Activated T-helper 1 cell treated with anti-CD3 and anti-CD28 coated beads, Interleukin-2, amount 50 U/mL, for 16 hours (primary cell): Measurements from ENCODE around the gene CKMT2.

Source experiments
- DNase-seq, 2 donors: peaks; one replicate each; pipeline ENCODE4 v3.0.0-alpha.2; 2020; ENCODE audit warnings: low read depth in 1 of 2, low spot score in 1 of 2

The CKMT2 gene

GRCh38 chr5:81214848-81215247 is 18.3 kb upstream of the CKMT2 start:
- no peak for DNase-seq

DNA sequence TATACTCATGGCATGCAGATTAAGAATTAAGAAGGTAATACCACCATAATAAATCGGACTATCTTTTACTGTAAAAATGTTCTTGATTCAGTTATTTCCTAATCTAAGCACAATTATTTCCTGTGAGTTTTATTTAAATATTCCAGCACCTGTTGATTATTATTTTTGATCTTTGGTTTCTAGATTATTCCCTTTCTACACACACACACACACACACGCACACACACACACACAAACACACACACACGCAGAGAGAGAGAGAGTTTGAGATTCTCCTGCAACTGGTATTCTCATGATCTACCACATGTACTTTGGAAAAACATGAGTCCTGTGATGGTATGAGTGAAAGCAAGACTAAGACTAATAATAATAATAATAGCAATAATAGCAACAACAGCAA is 17.0 kb upstream of the CKMT2 start:
- no peak for DNase-seq

GRCh38 chr5:81219389-81219788 is 13.7 kb upstream of the CKMT2 start:
- DNase-seq, result no peak

DNA sequence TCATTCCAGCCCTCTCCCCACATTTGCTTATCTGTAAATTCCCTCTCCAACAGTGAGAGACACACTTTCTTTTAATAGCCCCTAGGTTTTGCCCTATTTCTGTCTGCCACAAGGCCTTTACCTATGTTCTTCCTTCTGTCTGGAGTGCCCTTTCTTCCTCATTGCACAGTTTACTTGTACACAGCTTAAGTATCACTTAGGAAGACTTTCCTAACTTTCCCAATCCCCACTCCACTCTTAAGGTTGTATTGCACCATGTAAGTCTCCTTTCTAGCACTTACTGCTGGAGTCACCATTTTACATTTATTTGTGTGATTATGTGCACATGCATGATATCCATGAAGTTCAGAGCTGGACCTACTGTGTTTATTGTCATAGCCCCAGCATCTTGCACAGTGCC is 10.8 kb upstream of the CKMT2 start:
- no peak for DNase-seq

DNA sequence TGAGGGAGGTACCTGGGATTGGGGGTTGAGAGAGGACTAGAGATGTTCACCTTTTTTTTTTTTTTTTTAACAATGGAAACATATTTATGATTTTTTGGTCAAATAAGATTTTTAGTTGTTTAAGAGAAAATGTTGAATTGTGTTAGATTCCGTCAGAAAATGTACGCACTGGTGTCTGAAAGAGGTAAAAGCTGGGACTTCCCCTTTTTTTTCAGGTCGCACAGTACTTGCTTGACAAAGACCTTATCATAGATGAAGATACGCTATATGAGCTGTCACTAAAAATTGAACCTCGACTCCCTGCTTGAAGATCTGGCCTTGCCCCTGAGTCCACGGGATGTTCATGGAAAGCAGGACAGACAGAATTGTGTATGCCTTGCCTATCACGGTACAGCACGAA is 7.7 kb upstream of the CKMT2 start:
- DNase-seq, result no peak

DNA sequence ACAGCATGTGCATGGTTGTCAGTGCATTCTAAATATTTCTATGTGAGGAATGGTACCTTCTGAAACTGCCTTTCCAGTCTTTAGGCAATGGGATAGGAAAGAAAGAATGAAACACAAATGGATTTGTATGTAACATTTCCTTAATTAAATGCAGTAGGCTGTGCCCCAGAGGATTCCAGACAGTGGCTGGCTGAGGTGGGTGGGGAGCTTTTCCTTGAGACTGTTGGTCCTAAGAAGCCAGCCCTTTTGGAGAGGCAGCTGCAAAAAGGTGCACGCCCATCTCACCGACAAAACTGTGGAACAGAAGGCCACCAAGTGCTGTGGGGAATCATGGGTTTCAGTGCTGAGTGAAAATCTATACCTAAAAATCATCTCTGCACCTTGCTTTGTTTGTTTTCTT is 6.8 kb upstream of the CKMT2 start:
- no peak for DNase-seq

GRCh38 chr5:81226949-81227348 is 6.2 kb upstream of the CKMT2 start:
- no peak for DNase-seq

DNA sequence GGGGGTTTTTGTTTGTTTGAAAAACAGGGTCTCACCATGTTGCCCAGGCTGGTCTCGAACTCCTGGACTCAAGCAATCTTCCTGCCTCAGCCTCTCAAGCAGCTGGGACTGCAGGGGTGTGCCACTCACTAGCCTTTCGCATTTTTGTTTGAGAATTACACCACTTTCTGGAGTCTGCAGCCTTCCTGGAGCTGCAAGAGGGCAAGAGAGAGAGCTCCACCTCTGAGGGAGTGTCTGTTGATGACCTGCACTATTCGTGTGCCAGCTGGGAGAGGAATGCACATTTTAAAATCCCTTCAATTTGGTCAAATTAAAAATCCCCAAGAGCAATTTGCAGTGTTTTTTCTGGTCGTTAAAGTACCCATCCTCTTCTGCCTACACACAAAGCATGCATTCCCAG is 5.0 kb upstream of the CKMT2 start:
- no peak for DNase-seq

- no peak for DNase-seq
Observed at GRCh38 chr5:81230416-81230815, 2.7 kb upstream of the CKMT2 start.

DNA sequence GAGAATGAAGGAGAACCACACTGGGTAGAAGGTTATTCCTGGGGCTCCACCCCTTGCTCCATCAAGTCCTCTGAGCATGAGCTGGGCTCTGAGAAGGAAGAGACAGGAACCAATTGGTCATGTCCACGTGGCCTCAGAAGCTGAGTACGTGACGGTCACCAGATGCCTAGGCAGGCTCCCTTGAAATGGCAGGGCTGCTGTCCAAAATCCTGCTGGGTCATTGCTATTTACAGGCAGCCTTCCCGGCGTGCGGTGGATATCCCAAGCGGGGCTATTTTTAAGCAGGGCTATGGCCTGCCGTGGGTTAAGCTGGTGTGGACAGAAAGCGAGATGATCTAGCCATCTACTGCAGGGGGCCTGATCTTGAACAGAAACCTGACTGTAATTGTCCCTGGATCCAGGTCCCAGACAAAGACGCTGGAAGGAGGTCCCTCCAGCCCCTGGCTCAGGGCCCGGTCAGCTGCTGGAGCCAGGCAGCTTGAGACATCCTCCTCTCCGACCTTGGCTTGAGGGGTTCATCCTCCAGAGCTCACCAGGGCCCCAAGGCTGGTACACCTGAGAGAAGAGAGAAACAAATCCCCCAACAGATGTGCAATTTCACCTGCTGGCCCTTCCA is 550 bp upstream of the CKMT2 start:
- DNase-seq, result no peak

DNA sequence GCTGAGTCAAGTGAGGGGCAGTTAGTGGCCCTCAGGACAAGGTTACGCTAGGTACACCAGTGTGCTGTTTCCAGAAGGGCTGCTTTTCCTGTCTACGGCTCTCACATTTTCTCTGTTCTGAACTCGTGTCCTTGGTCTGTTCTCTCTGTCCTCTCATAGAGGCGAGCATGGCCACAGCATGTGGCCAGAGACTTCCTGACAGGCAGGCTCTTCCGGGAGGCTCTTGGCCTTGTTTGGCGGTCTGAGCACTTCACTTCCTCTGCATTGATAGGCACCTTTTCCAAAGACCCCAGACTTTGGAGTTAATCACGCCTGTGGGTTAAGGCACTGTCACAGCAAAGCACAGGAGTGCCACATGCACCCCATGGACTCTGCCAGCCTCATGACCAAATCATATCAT is 1.2 kb downstream of the CKMT2 start:
- no peak for DNase-seq

DNA sequence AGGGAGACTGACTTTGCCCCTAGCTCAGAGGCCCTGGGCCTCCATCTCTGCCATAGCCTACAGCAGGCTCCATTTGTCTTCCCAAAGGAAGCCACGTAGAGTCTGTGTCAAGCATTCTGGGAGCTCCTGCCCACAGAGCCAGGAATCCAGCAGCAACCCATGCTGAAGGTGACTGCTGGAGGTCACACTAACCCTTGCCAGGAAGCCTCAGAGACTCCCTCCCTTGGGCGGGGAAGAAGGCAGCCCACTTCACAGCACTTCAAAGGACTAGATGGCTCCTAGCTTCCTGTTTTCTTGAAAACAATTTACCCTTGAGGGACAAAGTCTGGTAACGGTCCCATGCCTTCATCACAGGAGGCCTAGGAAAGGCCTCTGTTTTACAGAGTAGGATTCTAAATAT is 1.7 kb downstream of the CKMT2 start:
- no peak for DNase-seq

DNA sequence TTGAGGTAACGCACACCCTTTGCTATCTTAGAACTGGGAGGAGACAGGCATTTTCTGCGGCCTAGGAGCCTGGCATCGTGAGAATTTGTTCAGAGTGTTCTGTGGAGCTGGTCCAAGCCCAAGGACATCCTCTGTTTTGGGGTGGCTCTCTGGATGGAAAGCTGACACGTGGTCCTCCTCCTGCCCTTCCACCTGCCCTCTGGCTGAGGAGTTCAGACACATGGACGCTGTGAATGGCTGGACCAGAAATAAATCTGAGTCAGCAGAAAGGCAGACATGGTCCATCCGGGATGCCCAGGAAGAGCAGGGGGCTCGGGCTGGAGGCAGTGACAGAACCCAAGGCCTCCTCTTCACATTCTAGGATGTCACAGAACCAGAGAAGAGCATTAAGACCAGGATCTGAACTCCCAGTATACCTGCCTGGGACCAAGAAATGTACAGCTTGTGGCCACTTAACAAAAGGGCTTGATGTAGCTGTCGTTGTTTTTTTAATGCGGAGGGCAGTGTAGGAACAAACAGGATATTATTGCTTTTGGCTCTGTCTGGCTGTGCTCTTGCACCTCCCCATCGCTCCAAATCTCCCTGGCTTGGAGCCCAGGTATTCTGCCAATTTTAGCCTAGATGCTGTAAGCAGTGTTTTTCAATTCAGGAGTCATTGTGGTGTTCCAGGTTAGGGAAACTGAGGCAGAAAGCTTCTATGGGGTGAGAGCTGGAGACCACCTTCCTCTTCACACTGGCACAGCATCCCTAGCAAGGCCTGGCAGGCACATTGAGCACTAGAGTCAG is 2.4 kb downstream of the CKMT2 start:
- DNase-seq, result no peak

DNA sequence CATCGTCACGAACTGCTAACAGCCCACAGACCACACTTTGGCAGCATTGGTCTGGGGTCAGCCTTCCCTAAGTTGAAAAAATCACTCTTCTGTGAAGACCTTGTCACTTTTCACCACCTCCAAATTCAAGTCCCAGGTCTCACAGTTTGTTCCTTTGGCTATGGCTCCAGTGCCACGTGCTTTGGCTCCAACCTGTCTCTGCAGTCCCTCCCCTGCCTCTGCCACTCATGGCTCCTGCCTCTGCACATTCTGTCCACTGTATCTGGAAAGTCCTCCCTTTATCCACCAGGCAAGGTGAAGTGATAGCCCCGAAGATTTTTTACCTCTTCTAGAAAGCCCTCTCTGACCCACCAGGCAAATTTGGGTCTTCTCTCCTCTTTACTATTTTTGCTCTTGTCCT is 5.3 kb downstream of the CKMT2 start:
- no peak for DNase-seq

GRCh38 chr5:81239613-81240012 is 6.5 kb downstream of the CKMT2 start:
- no peak for DNase-seq

- no peak for DNase-seq
Observed at GRCh38 chr5:81241001-81241400, 7.9 kb downstream of the CKMT2 start.

- no peak for DNase-seq
Observed at GRCh38 chr5:81241961-81242648, 9.0 kb downstream of the CKMT2 start.

DNA sequence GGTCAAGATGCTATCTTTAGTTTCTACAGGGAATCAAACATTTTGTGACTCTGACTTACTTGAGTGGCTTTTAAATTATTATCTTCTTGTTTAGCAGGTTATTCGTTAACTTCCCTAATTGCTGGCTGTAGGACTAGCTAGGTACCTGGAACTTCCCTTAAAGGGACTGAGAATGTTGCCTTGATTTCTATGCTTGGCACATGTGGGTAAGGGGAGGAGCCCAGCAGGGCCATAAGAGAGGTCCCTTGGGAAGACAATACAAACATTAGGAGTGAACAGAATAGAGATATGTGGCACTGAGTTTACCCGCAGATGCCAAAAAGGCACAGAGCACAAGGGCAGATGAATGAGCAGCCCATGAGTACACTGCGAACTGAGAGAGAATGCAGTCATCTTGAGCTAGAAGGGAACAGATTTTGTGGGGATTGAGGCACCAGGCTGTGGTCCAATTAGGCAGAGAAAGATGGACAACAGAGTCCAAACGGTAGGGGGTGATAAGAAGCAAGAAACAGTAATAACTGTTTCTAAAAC is 9.8 kb downstream of the CKMT2 start:
- DNase-seq, result no peak

DNA sequence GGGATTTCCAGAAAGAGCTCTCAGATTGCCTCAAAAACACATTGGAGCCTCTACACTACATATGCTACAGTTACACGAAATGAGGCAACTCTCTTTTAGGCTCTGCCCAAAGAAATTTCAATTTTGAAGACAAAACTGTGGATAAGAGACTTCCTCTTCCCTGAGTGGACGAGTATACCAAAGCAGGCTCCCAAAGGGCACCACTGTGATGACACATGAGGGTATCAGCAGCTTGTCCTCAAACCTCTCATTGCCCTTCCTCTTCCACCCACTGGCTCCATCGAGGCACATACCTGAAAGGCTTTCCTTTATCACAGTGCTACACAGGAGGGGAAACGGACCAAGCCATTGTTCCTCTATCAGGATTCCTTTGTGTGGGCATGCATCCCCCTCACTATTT is 11.3 kb downstream of the CKMT2 start:
- no peak for DNase-seq

DNA sequence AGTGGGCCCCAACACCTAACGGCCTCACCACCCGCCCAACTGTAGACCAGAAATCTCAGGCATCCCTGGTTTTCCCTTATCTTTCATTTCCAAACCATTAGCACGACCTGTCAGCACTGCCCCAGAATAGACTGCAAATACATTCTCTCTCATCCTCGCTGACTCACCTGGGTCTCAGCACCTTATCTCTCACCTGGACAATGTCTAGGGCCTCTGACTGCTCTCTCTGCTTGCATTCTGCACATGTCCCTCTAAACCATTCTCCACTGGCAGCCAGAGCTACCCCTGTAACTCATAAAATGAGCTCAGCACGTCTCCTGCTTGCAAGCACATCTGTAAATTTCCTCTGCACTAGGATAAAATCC is 12.7 kb downstream of the CKMT2 start:
- no peak for DNase-seq

GRCh38 chr5:81246697-81247096 is 13.6 kb downstream of the CKMT2 start:
- no peak for DNase-seq

DNA sequence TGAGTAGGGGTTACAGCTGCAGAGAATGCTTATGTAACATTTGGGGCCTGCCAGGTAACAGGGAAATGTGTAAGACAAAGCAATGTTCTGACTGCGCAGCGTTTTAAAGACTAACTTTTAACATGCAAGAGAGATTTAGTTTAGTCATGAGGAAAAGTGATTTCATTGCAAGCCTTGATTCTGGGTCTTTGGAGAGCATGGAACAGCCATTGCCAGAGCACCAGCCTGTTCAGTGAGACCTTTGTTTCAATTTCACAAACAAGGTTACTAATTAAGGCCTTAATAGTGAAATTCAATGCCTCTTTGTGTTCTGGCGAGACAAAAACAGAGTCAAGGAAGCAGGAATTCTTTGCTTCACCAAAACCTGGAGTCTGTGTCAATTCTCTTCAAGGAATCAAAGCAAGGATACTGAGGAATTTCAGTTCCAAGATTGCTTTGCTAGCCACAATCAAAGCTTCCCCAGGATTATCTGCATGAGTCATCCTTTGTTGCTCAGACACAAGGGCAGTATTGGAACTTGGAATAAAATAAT is 14.4 kb downstream of the CKMT2 start:
- DNase-seq, result no peak
